Liver (tissue), 9 donors: ENCODE results near the gene MYO3B. TPM values are rescaled to one million over a fixed set of nuclear protein-coding genes. Genes with fewer than 3 reads are reported as not detected.

Experiments
- DNase-seq: peaks from one replicate; pipeline ENCODE4 v3.0.0-alpha.2; 2017; ENCODE audit warnings: low spot score
- H3K27ac ChIP-seq, 2 donors: one replicate each; pipeline ENCODE4 v1.7.0; 2013; ENCODE audit warnings: inconsistent platforms in 2 of 2, low read length in 2 of 2, control low read depth in 1 of 2, low read depth in 1 of 2, mild to moderate bottlenecking in 1 of 2
- H3K27me3 ChIP-seq, 4 donors: one replicate each; pipeline versions ENCODE4 v1.6.1 to v1.7.0; 2013; ENCODE audit warnings: low read length in 3 of 4, inconsistent platforms in 1 of 4, mild to moderate bottlenecking in 1 of 4, moderate library complexity in 1 of 4; ENCODE audit not compliant: control insufficient read depth in 4 of 4, insufficient read depth in 4 of 4
- H3K36me3 ChIP-seq, 4 donors: one replicate each; pipeline versions ENCODE4 v1.6.1 to v1.7.0; 2013; ENCODE audit warnings: low read length in 3 of 4, mild to moderate bottlenecking in 3 of 4, low read depth in 1 of 4, moderate library complexity in 1 of 4; ENCODE audit not compliant: control insufficient read depth in 4 of 4, insufficient read depth in 3 of 4
- H3K4me1 ChIP-seq, 4 donors: one replicate each; pipeline versions ENCODE4 v1.6.1 to v1.7.0; 2013; ENCODE audit warnings: low read length in 3 of 4, mild to moderate bottlenecking in 3 of 4, moderate library complexity in 1 of 4; ENCODE audit not compliant: control insufficient read depth in 4 of 4, insufficient read depth in 4 of 4
- H3K4me3 ChIP-seq, 3 donors: one replicate each; pipeline versions ENCODE4 v1.6.1 to v1.7.0; 2013; ENCODE audit warnings: low read length in 3 of 3, control low read depth in 1 of 3, low read depth in 1 of 3, mild to moderate bottlenecking in 1 of 3
- H3K9ac ChIP-seq, 2 donors: one replicate each; pipeline ENCODE4 v1.7.0; 2013; ENCODE audit warnings: low read length in 2 of 2, mild to moderate bottlenecking in 2 of 2, moderate library complexity in 2 of 2, control low read depth in 1 of 2, low read depth in 1 of 2
- H3K9me3 ChIP-seq, 4 donors: one replicate each; pipeline versions ENCODE4 v1.6.1 to v1.7.0; 2013; ENCODE audit warnings: low read length in 3 of 4; ENCODE audit not compliant: control insufficient read depth in 4 of 4
- ATF3 ChIP-seq: IDR thresholded peaks from 2 replicates; pipeline ENCODE4 v1.6.1; 2016; ENCODE audit warnings: antibody characterized with exemption
- CTCF ChIP-seq: fragments of 150-350 bp; IDR thresholded peaks from 2 replicates; pipeline ENCODE4 v1.5.1; 2017; ENCODE audit warnings: improper control_type of control experiment, low read depth, low read length; ENCODE audit not compliant: missing input control
- EGR1 ChIP-seq, 2 donors: IDR thresholded peaks; 2 replicates each; pipeline ENCODE4 v1.6.1; 2016 to 2018; ENCODE audit warnings: antibody characterized with exemption in 2 of 2, low read depth in 2 of 2
- FOXA1 ChIP-seq: IDR thresholded peaks from 2 replicates; pipeline ENCODE4 v1.6.1; 2016; ENCODE audit warnings: antibody characterized with exemption
- FOXA2 ChIP-seq: IDR thresholded peaks from 2 replicates; pipeline ENCODE4 v1.6.1; 2016; ENCODE audit warnings: antibody characterized with exemption
- GABPA ChIP-seq, 2 donors: IDR thresholded peaks in 1 of 2; conservative IDR thresholded peaks in 1 of 2; 2 replicates each; pipeline ENCODE4 v1.6.1; 2016; ENCODE audit warnings: antibody characterized with exemption in 2 of 2, mild to moderate bottlenecking in 1 of 2, moderate library complexity in 1 of 2
- HNF4A ChIP-seq, 2 donors: conservative IDR thresholded peaks; 2 replicates each; pipeline ENCODE4 v1.6.1; 2016; ENCODE audit warnings: antibody characterized with exemption in 2 of 2, mild to moderate bottlenecking in 2 of 2
- HNF4G ChIP-seq: IDR thresholded peaks from 2 replicates; pipeline ENCODE4 v1.6.1; 2016; ENCODE audit warnings: antibody characterized with exemption
- JUND ChIP-seq, 2 donors: IDR thresholded peaks; 2 replicates each; pipeline ENCODE4 v1.6.1; 2016; ENCODE audit warnings: antibody characterized with exemption in 2 of 2
- MAX ChIP-seq: IDR thresholded peaks from 2 replicates; pipeline ENCODE4 v1.6.1; 2016; ENCODE audit warnings: antibody characterized with exemption
- NR2F2 ChIP-seq: IDR thresholded peaks from 2 replicates; pipeline ENCODE4 v1.6.1; 2016; ENCODE audit warnings: antibody characterized with exemption
- RAD21 ChIP-seq, 2 donors: IDR thresholded peaks; 2 replicates each; pipeline ENCODE4 v1.6.1; 2016; ENCODE audit warnings: antibody characterized with exemption in 2 of 2, mild to moderate bottlenecking in 2 of 2
- REST ChIP-seq: IDR thresholded peaks from 2 replicates; pipeline ENCODE4 v1.6.1; 2016; ENCODE audit warnings: antibody characterized with exemption, mild to moderate bottlenecking
- RXRA ChIP-seq, 2 donors: IDR thresholded peaks; 2 replicates each; pipeline ENCODE4 v1.6.1; 2017 to 2018; ENCODE audit warnings: antibody characterized with exemption in 2 of 2, mild to moderate bottlenecking in 1 of 2
- SP1 ChIP-seq: IDR thresholded peaks from 2 replicates; pipeline ENCODE4 v1.6.1; 2018; ENCODE audit warnings: antibody characterized with exemption, mild to moderate bottlenecking
- TAF1 ChIP-seq: conservative IDR thresholded peaks from 2 replicates; pipeline ENCODE4 v1.6.1; 2016; ENCODE audit warnings: antibody characterized with exemption, mild to moderate bottlenecking
- YY1 ChIP-seq: IDR thresholded peaks from 2 replicates; pipeline ENCODE4 v1.6.1; 2016; ENCODE audit warnings: antibody characterized with exemption, mild to moderate bottlenecking
- WGBS: extraction: QIAGEN DNeasy Blood & Tissue Kit; methylation state at CpG from one replicate; pipeline ENCODE4 v1.1.7; 2013; 5-methylcytosine and 5-hydroxymethylcytosine counted together
- polyA plus RNA-seq, 2 donors: library from polyadenylated mRNA; stranded (reverse) in 1 of 2; unstranded in 1 of 2; fragments of 200-250 nt in 1 of 2; fragments of >200 nt in 1 of 2; fragmentation: Nextera tagmentation in 1 of 2; extraction: Ambion mirVana in 1 of 2; gene quantifications; one replicate each; pipeline versions ENCODE4 v1.2.1 to v1.2.3, GENCODE V29; 2013 to 2015
- total RNA-seq, 2 donors: library from RNA; depleted of rRNA; stranded (reverse); fragments of >200 nt; gene quantifications; one replicate each; pipeline ENCODE4 v1.2.3, GENCODE V29; 2014
- TF ChIP-seq, protein P1 (sequence below): IDR thresholded peaks from 2 replicates; pipeline ENCODE4 v1.6.1; 2016; ENCODE audit warnings: antibody characterized with exemption
- donor health status: healthy.
- donor health status: healthy.
- donor health status: healthy.
- donor health status: healthy.
- donor health status: healthy.

The MYO3B gene
- total and polyA plus RNA-seq, 4 donors, result under 0.01 to 0.05 TPM; not detected in 2

DNA sequence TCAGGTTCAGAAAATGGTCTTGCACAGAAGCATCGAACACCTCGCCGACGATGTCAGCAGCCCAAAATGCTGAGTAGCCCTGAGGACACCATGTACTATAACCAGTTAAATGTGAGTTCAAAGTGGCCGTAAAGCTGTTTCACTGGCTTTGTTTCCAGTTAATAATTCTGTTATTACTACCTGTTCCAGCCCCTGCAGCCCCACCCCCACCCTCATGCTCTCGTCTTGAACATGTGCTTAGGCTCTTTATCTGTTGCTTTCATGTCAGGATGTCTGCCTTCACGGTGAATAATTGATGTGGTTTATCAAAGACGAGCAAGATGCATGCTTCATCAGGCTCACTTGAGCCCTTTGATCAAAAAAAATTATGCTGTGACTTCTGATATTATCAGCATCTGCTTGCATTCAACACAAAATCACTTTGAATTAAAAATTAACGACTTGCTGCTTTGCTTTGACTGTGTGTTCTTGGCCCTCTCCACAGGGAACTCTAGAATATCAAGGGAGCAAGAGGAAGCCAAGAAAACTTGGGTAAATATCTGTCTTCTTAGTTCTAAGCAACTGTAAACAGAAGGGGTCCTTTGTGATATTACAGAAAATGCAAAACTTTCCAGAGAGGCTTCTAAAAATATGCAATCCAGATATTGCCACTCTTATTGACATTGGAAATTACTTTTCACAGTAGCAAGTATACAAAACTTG lies 473.8 kb downstream of the MYO3B start:
- DNase-seq, result no peak

More for the DNA sequence above, 473.8 kb downstream of the MYO3B start:
- no peaks in the 10 kb centered on the region for H3K27me3 ChIP-seq
- no peaks in the 10 kb centered on the region for H3K4me1 ChIP-seq
- TF ChIP-seq NR2F2 (no peak), YY1 (no peak), EGR1 (IDR thresholded peaks at IDR 0.05; ENCODE audit: low read depth in 2 of 2) (no peak), MAX (no peak), FOXA1 (no peak), ATF3 (no peak), CTCF (no peak), TAF1 (no peak), GABPA (IDR thresholded peaks at IDR 0.05 in 1 of 2, conservative IDR thresholded peaks at IDR 0.05 in 1 of 2) (no peak), REST (no peak), RXRA (IDR thresholded peaks at IDR 0.05) (no peak), JUND (IDR thresholded peaks at IDR 0.05) (no peak), FOXA2 (no peak), HNF4A (conservative IDR thresholded peaks at IDR 0.05) (no peak), HNF4G (no peak), RAD21 (IDR thresholded peaks at IDR 0.05) (no peak), SP1 (no peak)
- TF ChIP-seq, protein P1, sequence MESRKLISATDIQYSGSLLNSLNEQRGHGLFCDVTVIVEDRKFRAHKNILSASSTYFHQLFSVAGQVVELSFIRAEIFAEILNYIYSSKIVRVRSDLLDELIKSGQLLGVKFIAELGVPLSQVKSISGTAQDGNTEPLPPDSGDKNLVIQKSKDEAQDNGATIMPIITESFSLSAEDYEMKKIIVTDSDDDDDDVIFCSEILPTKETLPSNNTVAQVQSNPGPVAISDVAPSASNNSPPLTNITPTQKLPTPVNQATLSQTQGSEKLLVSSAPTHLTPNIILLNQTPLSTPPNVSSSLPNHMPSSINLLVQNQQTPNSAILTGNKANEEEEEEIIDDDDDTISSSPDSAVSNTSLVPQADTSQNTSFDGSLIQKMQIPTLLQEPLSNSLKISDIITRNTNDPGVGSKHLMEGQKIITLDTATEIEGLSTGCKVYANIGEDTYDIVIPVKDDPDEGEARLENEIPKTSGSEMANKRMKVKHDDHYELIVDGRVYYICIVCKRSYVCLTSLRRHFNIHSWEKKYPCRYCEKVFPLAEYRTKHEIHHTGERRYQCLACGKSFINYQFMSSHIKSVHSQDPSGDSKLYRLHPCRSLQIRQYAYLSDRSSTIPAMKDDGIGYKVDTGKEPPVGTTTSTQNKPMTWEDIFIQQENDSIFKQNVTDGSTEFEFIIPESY, result no peak
- no peaks in the 10 kb centered on the region for H3K36me3 ChIP-seq
- H3K4me3 ChIP-seq, result no peak overlapping the region
- H3K9ac ChIP-seq, result no peak overlapping the region
- H3K9me3 ChIP-seq, result no peaks in the 10 kb centered on the region
- WGBS, result 66% methylated on average over 9 of the region's 9 CpGs
- no peak overlapping the region for H3K27ac ChIP-seq
